MM.1S (cell line): ENCODE results near the gene SLC35F1.

Source experiments
- DNase-seq: peaks from one replicate; pipeline ENCODE4 v3.0.0-alpha.2; 2015
- H2AFZ ChIP-seq: fragments of 300-600 bp; sonication (generic); 2 replicates; pipeline ENCODE4 v1.6.0; 2016; ENCODE audit warnings: antibody characterized with exemption, low read length
- H3F3A ChIP-seq: fragments of 300-600 bp; sonication (generic); 2 replicates; pipeline ENCODE4 v1.6.1; 2016; ENCODE audit warnings: mild to moderate bottlenecking, antibody characterized with exemption, low read length, moderate library complexity, mixed read lengths; ENCODE audit not compliant: insufficient read depth
- H3K27ac ChIP-seq: fragments of 300-600 bp; sonication (generic); 2 replicates; pipeline ENCODE4 v1.5.1; 2016; ENCODE audit warnings: mild to moderate bottlenecking, low read length
- H3K27me3 ChIP-seq: fragments of 300-600 bp; sonication (generic); replicated peaks from 2 replicates; pipeline ENCODE4 v1.6.0; 2016; ENCODE audit warnings: low read length; ENCODE audit not compliant: insufficient read depth
- H3K36me3 ChIP-seq: fragments of 300-600 bp; sonication (generic); replicated peaks from 2 replicates; pipeline ENCODE4 v1.6.1; 2016; ENCODE audit warnings: mild to moderate bottlenecking, low read length, mixed read lengths; ENCODE audit not compliant: insufficient read depth
- H3K4me1 ChIP-seq: fragments of 300-600 bp; sonication (generic); 2 replicates; pipeline ENCODE4 v1.6.1; 2016; ENCODE audit warnings: low read length, mixed read lengths
- H3K4me2 ChIP-seq: fragments of 300-600 bp; sonication (generic); 2 replicates; pipeline ENCODE4 v1.6.0; 2016; ENCODE audit warnings: low read depth, low read length
- H3K4me3 ChIP-seq: fragments of 300-600 bp; sonication (generic); 2 replicates; pipeline ENCODE4 v1.5.1; 2016; ENCODE audit warnings: low read length, mixed read lengths
- H3K79me2 ChIP-seq: fragments of 300-600 bp; sonication (generic); 2 replicates; pipeline ENCODE4 v1.6.1; 2016; ENCODE audit warnings: mixed run types, low read length, mixed read lengths
- H3K9ac ChIP-seq: fragments of 300-600 bp; sonication (generic); 2 replicates; pipeline ENCODE4 v1.6.1; 2016; ENCODE audit warnings: low read length, mixed read lengths
- H3K9me2 ChIP-seq: fragments of 300-600 bp; sonication (generic); replicated peaks from 2 replicates; pipeline ENCODE4 v1.6.1; 2016; ENCODE audit warnings: mild to moderate bottlenecking, low read length, mixed read lengths; ENCODE audit not compliant: insufficient read depth
- H3K9me3 ChIP-seq: fragments of 300-600 bp; sonication (generic); replicated peaks from 2 replicates; pipeline ENCODE4 v1.6.1; 2016; ENCODE audit warnings: mild to moderate bottlenecking, low read length, mixed read lengths; ENCODE audit not compliant: insufficient read depth
- H4K20me1 ChIP-seq: fragments of 300-600 bp; sonication (generic); 2 replicates; pipeline ENCODE4 v1.6.1; 2016; ENCODE audit warnings: mild to moderate bottlenecking, low read length, moderate library complexity, mixed read lengths; ENCODE audit not compliant: insufficient read depth
- EZH2 ChIP-seq: fragments of 300-600 bp; sonication (generic); optimal IDR thresholded peaks from 2 replicates; pipeline ENCODE3; 2017; ENCODE audit warnings: low read depth, mild to moderate bottlenecking, antibody characterized with exemption, low read length, mixed read lengths
- EZH2phosphoT487 ChIP-seq: fragments of 300-600 bp; sonication (generic); IDR thresholded peaks from 2 replicates; pipeline ENCODE4 v1.6.1; 2018; ENCODE audit warnings: antibody characterized with exemption, low read length
- TF ChIP-seq, protein P1 (sequence below): fragments of 300-600 bp; sonication (generic); IDR thresholded peaks from 2 replicates; pipeline ENCODE4 v1.5.1; 2016; ENCODE audit warnings: antibody characterized with exemption, low read length, mixed read lengths

The SLC35F1 gene

DNA sequence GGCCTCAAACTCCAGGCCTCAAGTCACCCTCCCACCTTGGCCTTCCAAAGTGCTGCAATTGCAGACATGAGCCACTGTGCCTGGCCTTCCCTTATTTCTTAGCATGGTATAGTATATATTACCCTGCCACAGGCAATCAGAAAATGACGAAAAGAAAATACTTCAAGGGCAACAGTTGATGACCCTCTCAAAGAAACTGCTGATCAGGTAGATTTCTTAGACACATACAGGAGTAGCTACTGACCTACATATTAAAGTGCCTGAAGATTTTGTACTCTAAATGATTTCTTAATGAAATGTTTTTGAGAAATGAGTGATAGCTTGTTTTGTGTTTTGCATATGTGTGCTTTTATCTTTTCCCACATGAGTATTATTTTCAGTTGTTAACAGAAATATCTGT, 4.6 kb downstream of the SLC35F1 start:
- Histone ChIP-seq H3K4me1 (no peaks in the 10 kb centered on the region), H3F3A (no peaks in the 10 kb centered on the region), H3K27ac (no peak overlapping the region), H3K27me3 (peaks cover 6% of the 10 kb centered on the region; the same call in 1 of the 2 replicates), H4K20me1 (no peaks in the 10 kb centered on the region), H3K4me2 (no peak overlapping the region), H3K4me3 (no peak overlapping the region), H2AFZ (no peak overlapping the region), H3K9me2 (no peaks in the 10 kb centered on the region), H3K36me3 (no peaks in the 10 kb centered on the region), H3K9ac (no peak overlapping the region), H3K9me3 (no peaks in the 10 kb centered on the region), H3K79me2 (no peaks in the 10 kb centered on the region)
- DNase-seq: no peak
- TF ChIP-seq, protein P1, sequence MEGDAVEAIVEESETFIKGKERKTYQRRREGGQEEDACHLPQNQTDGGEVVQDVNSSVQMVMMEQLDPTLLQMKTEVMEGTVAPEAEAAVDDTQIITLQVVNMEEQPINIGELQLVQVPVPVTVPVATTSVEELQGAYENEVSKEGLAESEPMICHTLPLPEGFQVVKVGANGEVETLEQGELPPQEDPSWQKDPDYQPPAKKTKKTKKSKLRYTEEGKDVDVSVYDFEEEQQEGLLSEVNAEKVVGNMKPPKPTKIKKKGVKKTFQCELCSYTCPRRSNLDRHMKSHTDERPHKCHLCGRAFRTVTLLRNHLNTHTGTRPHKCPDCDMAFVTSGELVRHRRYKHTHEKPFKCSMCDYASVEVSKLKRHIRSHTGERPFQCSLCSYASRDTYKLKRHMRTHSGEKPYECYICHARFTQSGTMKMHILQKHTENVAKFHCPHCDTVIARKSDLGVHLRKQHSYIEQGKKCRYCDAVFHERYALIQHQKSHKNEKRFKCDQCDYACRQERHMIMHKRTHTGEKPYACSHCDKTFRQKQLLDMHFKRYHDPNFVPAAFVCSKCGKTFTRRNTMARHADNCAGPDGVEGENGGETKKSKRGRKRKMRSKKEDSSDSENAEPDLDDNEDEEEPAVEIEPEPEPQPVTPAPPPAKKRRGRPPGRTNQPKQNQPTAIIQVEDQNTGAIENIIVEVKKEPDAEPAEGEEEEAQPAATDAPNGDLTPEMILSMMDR: no peak
- TF ChIP-seq EZH2: no peak
- no peak for TF ChIP-seq EZH2phosphoT487

DNA sequence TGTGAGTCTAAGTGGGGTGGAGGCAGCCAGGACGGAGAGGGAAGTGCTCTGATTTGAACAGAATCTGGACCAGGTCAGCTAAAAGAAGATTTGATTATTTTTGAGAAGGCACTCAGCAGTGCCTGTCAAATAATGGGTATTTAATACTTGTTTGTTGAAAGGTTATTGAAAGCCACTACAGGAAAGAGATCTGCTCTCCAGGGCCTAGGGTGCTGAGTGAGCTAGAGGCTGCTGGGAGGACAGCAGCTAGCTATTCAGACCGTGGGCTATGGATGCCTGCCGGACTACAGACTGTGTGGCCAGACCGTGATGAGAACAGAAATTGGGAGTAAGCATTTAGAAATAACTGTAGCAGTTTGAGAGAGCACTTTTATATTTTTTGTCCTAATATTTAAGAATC, 8.8 kb downstream of the SLC35F1 start:
- Histone ChIP-seq H3K4me3 (no peak overlapping the region), H3K9me3 (no peaks in the 10 kb centered on the region), H3K36me3 (no peaks in the 10 kb centered on the region), H3K79me2 (no peaks in the 10 kb centered on the region), H3F3A (no peaks in the 10 kb centered on the region), H3K9ac (no peak overlapping the region), H3K4me1 (0 out of 2 replicates have a peak, but pooled peaks cover 4% of the 10 kb centered on the region), H4K20me1 (no peaks in the 10 kb centered on the region), H2AFZ (no peak overlapping the region), H3K9me2 (no peaks in the 10 kb centered on the region), H3K4me2 (no peak overlapping the region), H3K27me3 (no peaks in the 10 kb centered on the region), H3K27ac (no peak overlapping the region)
- TF ChIP-seq EZH2 (no peak), EZH2phosphoT487 (no peak)
- TF ChIP-seq, protein P1: no peak
- DNase-seq: no peak

DNA sequence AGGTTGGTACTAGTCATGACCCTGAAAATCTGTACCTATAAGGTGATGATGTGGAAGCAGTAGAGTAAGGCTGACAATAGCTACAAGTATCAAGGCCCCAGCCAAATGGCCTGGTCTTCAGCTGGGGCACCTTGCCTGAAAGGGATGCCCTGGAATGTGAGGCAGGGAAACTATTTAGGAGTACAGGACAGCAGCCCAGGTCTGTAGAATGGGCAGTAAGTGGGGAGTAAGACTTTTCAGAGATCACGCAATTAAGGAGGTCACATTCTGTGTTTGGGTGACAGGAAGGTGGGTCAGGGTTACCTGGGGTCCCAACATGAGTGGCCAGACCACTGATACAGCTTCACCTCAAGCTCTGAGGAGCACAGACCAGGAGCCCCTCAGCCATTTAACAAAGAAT, 9.4 kb downstream of the SLC35F1 start:
- H3K36me3 ChIP-seq: no peaks in the 10 kb centered on the region
- H3K4me1 ChIP-seq: 0 out of 2 replicates have a peak, but pooled peaks cover 5% of the 10 kb centered on the region
- H3K4me2 ChIP-seq: no peak overlapping the region
- H3K4me3 ChIP-seq: no peak overlapping the region
- H3K9me3 ChIP-seq: no peaks in the 10 kb centered on the region
- no peaks in the 10 kb centered on the region for H4K20me1 ChIP-seq
- H3K27me3 ChIP-seq: no peaks in the 10 kb centered on the region
- TF ChIP-seq EZH2phosphoT487 (no peak), EZH2 (no peak)
- TF ChIP-seq, protein P1: no peak
- no peak for DNase-seq
- no peak overlapping the region for H3K9ac ChIP-seq
- H3K27ac ChIP-seq: no peak overlapping the region
- H2AFZ ChIP-seq: no peak overlapping the region
- no peaks in the 10 kb centered on the region for H3K9me2 ChIP-seq
- no peaks in the 10 kb centered on the region for H3F3A ChIP-seq
- H3K79me2 ChIP-seq: no peaks in the 10 kb centered on the region
